Esophagus (tissue), 2 donors: ENCODE results near the gene PP2D1. TPM values are rescaled to one million over a fixed set of nuclear protein-coding genes. Genes with fewer than 3 reads are reported as not detected.
"Not testable (repeated sequence)": the region's sequence is repeated elsewhere in the genome, so short reads cannot be mapped to it uniquely, and the experiment has no call there.

Experiments used
- H3K27ac ChIP-seq, 2 donors: one replicate each; pipeline ENCODE4 v1.5.1; 2013; ENCODE audit warnings: low read depth in 2 of 2, mild to moderate bottlenecking in 2 of 2, inconsistent platforms in 1 of 2, low read length in 1 of 2, moderate library complexity in 1 of 2
- H3K27me3 ChIP-seq, 2 donors: one replicate each; pipeline ENCODE4 v1.6.1; 2013; ENCODE audit warnings: low read length in 2 of 2, control low read depth in 1 of 2, mild to moderate bottlenecking in 1 of 2; ENCODE audit not compliant: insufficient read depth in 2 of 2, control insufficient read depth in 1 of 2
- H3K36me3 ChIP-seq, 2 donors: one replicate each; pipeline ENCODE4 v1.6.1; 2013; ENCODE audit warnings: low read length in 1 of 2; ENCODE audit not compliant: control insufficient read depth in 2 of 2, insufficient read depth in 2 of 2
- H3K4me1 ChIP-seq, 2 donors: one replicate each; pipeline ENCODE4 v1.6.1; 2013; ENCODE audit warnings: low read length in 1 of 2; ENCODE audit not compliant: control insufficient read depth in 2 of 2, insufficient read depth in 2 of 2
- H3K4me3 ChIP-seq, 2 donors: one replicate each; pipeline ENCODE4 v1.5.1; 2013; ENCODE audit warnings: low read length in 2 of 2, mild to moderate bottlenecking in 2 of 2, low read depth in 1 of 2, moderate library complexity in 1 of 2
- H3K9me3 ChIP-seq, 2 donors: one replicate each; pipeline ENCODE4 v1.6.1; 2013; ENCODE audit warnings: mild to moderate bottlenecking in 2 of 2, low read depth in 1 of 2, low read length in 1 of 2, moderate library complexity in 1 of 2; ENCODE audit not compliant: control insufficient read depth in 2 of 2, insufficient read depth in 1 of 2
- WGBS, 2 donors: extraction: QIAGEN DNeasy Blood & Tissue Kit; methylation state at CpG; one replicate each; pipeline ENCODE4 v1.1.7; 2013; 5-methylcytosine and 5-hydroxymethylcytosine counted together
- polyA plus RNA-seq, 2 donors: library from polyadenylated mRNA; stranded (reverse); fragments of 200-250 nt; gene quantifications; one replicate each; pipeline ENCODE4 v1.2.3, GENCODE V29; 2013
- donor health status: healthy with polysubstance abuse.
- donor health status: Bipolar disorder and iron deficiency.

PP2D1 gene
- polyA plus RNA-seq, 2 donors: not detected

- Histone ChIP-seq H3K27me3 (no peaks in the 10 kb centered on the region), H3K4me1 (peaks cover 0 to 6% of the 10 kb centered on the region in 2 donors), H3K9me3 (no peaks in the 10 kb centered on the region), H3K4me3 (peak overlapping the region; percentile 81 to 82), H3K36me3 (no peaks in the 10 kb centered on the region), H3K27ac (peak overlapping the region; percentile 90 to 94)
- WGBS, 2 donors: 0 to 1% methylated on average over 28 to 64 of the region's 64 CpGs
These were observed 28.6 kb upstream of the PP2D1 start for GRCh38 chr3:20040548-20041196.

- WGBS, 2 donors: 0 to 1% methylated on average over 31 to 73 of the region's 75 CpGs
- no peaks in the 10 kb centered on the region for H3K36me3 ChIP-seq
- no peaks in the 10 kb centered on the region for H3K9me3 ChIP-seq
- H3K4me1 ChIP-seq: peaks cover 0 to 6% of the 10 kb centered on the region in 2 donors
- H3K4me3 ChIP-seq: peak within 1 kb of the TSS; percentile 81 to 91
- H3K27ac ChIP-seq: peak within 1 kb of the TSS; percentile 90 to 94
- no peaks in the 10 kb centered on the region for H3K27me3 ChIP-seq
These were observed 27.9 kb upstream of the PP2D1 start, which contains the start of gene KAT2B for GRCh38 chr3:20039765-20040547. KAT2B (plus strand) TSS chr3:20040446; CDS start chr3:20040478, 32 bp downstream.

GRCh38 chr3:20039466-20039764 is 27.4 kb upstream of the PP2D1 start:
- Histone ChIP-seq H3K27ac (peak overlapping the region; percentile 90 to 94), H3K4me1 (peaks cover 0 to 5% of the 10 kb centered on the region in 2 donors), H3K4me3 (peak overlapping the region; percentile 81 to 91), H3K9me3 (no peaks in the 10 kb centered on the region), H3K27me3 (no peaks in the 10 kb centered on the region), H3K36me3 (no peaks in the 10 kb centered on the region)
- WGBS, 2 donors: 0% methylated on average over 4 of the region's 4 CpGs

GRCh38 chr3:20038699-20039465 is 26.8 kb upstream of the PP2D1 start:
- H3K36me3 ChIP-seq: no peaks in the 10 kb centered on the region
- H3K4me3 ChIP-seq: peak overlapping the region in 1 of 2 donors; percentile 81
- no peaks in the 10 kb centered on the region for H3K27me3 ChIP-seq
- WGBS, 2 donors: 23 to 26% methylated on average over 16 of the region's 16 CpGs
- peak overlapping the region in 1 of 2 donors; percentile 55 for H3K27ac ChIP-seq
- H3K4me1 ChIP-seq: peaks cover 0 to 3% of the 10 kb centered on the region in 2 donors
- no peaks in the 10 kb centered on the region for H3K9me3 ChIP-seq

GRCh38 chr3:20037255-20037996 is 25.4 kb upstream of the PP2D1 start:
- Histone ChIP-seq H3K4me3 (no peak overlapping the region), H3K9me3 (no peaks in the 10 kb centered on the region), H3K4me1 (no peaks in the 10 kb centered on the region), H3K27me3 (no peaks in the 10 kb centered on the region), H3K36me3 (no peaks in the 10 kb centered on the region), H3K27ac (no peak overlapping the region)
- WGBS, 2 donors: 86 to 93% methylated on average over 1 of the region's 1 CpG

GRCh38 chr3:20035019-20035418 is 23.0 kb upstream of the PP2D1 start:
- 92 to 93% methylated on average over 4 of the region's 4 CpGs for WGBS, 2 donors
- H3K27me3 ChIP-seq: no peaks in the 10 kb centered on the region
- no peaks in the 10 kb centered on the region for H3K36me3 ChIP-seq
- no peaks in the 10 kb centered on the region for H3K9me3 ChIP-seq
- H3K27ac ChIP-seq: no peak overlapping the region
- H3K4me1 ChIP-seq: no peaks in the 10 kb centered on the region
- H3K4me3 ChIP-seq: no peak overlapping the region

GRCh38 chr3:20031939-20032338 is 19.9 kb upstream of the PP2D1 start:
- WGBS, 2 donors: 83 to 90% methylated on average over 7 of the region's 7 CpGs
- H3K27ac ChIP-seq, H3K4me1 ChIP-seq, H3K4me3 ChIP-seq, H3K27me3 ChIP-seq, H3K9me3 ChIP-seq, H3K36me3 ChIP-seq: not testable (repeated sequence)

- Histone ChIP-seq H3K27me3 (no peaks in the 10 kb centered on the region), H3K9me3 (no peaks in the 10 kb centered on the region), H3K27ac (no peak overlapping the region), H3K36me3 (no peaks in the 10 kb centered on the region), H3K4me3 (no peak overlapping the region), H3K4me1 (no peaks in the 10 kb centered on the region)
- 85 to 89% methylated on average over 7 of the region's 7 CpGs for WGBS, 2 donors
These were observed 16.9 kb upstream of the PP2D1 start for GRCh38 chr3:20028905-20029331.

GRCh38 chr3:20027136-20027535 is 15.1 kb upstream of the PP2D1 start:
- 77 to 78% methylated on average over 4 of the region's 4 CpGs for WGBS, 2 donors
- H3K4me1 ChIP-seq: no peaks in the 10 kb centered on the region

More at GRCh38 chr3:20027136-20027535, 15.1 kb upstream of the PP2D1 start:
- no peaks in the 10 kb centered on the region for H3K36me3 ChIP-seq
- H3K9me3 ChIP-seq: no peaks in the 10 kb centered on the region
- H3K4me3 ChIP-seq: no peak overlapping the region
- H3K27ac ChIP-seq: no peak overlapping the region
- no peaks in the 10 kb centered on the region for H3K27me3 ChIP-seq
